Raji (cell line): ENCODE results near the gene STK33.

ENCODE experiments used
- POLR2A ChIP-seq: IDR thresholded peaks from 2 replicates; pipeline ENCODE4 v1.6.1; 2011; ENCODE audit warnings: low read depth, low read length, control low read depth; ENCODE audit not compliant: insufficient read depth

STK33 gene

DNA sequence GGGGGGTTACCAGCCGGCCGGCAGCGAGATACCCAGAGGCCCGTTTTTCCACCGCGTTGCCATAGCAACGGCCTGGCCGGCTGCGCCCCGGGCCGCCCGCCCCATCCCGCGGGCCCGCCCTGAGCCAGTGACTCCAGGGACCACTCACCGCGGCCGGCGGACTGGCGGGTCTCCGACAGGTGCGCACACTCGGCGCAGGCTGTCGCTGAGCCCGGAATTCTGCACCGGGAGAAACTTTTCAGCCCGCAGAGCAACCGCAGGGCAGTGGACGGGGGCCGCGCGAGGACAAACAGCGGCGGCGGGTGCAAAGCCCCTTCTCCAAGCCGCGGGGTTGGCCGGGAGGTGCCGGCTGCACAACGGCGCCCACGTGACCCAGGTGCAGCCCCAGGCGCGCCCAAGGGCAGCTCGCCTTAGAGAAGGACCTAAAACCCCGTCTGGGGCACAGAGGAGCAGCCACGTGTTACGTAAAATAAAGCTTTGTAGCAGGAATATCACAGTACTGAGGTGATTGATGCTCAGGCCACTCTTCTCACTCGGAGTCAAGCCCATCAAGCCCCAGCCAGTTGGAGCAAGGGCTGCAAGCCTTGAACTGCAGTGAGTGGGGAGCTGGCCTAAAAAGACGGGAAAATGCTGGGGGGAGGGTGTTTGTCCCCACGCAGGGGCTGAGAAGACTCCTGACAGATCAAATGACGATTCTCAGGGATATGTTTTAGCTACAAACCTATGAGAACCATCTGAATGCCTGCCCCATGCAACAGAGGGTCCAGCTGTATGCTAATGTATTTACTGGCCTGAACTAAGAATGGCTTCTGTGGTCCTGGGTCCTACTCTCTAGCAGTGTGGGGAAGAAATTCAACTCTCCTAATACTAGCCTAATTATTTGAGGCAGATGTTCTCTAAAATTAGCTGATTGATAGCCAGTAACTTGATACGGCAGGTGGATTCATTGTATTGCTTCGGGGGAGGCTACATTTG lies at the start of gene STK33:
STK33 (minus strand) TSS at position 294 of the 975 bp plus-strand sequence. CDS start 119,323 bp downstream, outside the sequence.
- TF ChIP-seq POLR2A, result peak; percentile 56

DNA sequence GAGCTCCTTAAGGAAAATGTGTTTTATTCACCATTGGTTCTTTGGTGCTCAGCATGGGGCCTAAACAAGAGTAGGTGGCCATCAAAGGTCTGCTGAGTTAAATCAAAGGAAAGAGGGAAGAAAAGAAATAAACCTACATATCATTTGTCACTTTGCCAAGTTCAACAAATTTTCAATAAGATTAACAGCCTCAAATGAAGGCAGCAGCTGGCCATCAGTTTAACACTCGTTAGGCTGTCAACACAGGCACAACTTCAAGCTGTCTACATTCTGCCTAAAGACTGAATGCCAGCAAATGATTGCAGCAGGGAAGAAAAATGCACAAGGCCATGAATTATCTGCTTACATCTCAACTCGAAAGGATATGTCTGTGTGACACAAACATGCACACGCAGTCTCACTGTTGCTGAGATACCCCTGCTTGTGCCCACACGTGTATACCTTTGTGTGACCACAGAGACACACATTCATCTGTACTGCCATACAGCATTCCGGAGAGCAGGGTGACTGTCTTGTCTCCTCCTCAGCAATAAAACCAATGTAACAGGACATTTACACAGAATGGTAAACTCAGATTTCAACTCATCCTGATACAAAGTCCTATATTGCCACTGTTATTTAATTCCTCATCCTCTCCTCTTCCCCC lies 48.3 kb upstream of the STK33 start:
- TF ChIP-seq POLR2A, result no peak

DNA sequence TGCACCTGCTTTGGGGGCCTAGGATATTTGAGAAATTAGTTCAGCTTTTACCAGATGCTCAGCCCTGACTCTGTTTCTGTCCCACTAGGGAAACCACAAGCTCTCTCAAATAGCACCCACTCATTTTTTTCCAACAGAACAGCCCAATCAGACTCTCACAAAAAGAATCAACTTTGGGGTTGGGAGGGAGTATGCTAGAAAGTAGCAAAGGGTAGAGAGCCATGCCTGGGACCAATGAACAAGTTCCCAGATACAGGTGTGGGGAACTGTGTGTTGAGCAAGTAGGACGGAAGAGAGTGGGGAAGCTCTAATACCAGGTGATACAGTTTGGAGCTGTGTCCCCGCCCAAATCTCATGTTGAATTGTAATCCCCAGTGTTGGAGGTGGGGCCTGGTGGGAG lies 47.3 kb upstream of the STK33 start:
- no peak for TF ChIP-seq POLR2A

DNA sequence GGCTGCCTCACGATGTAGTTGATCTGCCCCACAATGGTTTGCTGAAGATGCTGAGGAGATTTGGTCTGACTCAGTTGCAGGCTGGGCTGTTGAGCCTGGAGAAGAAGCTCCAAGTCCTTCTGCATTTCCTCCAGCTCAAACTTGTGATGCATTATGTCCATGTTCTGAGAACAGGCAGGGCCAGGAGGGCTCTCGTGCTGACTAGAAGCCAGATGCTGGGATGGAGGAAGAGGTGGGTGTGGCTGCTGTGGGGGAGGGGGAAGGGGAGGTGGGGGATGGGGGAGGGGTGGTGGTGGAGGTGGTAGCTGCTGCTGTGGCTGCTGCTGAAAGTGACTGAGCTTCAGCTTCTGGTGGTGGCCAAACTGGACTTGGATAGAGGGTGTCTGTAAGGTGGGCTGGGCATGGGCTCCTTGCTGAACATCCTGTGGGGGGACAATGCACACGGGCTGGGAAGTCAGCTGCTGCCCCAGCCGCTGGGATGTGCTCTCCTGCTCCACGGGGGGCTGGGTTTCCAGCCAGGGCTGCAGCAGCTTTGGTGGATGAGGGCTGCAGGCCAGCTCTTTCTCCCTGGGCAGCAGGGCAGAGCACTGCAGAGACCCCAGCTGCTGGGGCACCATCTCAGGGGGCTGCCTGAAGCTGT lies 46.4 kb upstream of the STK33 start:
- TF ChIP-seq POLR2A, result no peak

DNA sequence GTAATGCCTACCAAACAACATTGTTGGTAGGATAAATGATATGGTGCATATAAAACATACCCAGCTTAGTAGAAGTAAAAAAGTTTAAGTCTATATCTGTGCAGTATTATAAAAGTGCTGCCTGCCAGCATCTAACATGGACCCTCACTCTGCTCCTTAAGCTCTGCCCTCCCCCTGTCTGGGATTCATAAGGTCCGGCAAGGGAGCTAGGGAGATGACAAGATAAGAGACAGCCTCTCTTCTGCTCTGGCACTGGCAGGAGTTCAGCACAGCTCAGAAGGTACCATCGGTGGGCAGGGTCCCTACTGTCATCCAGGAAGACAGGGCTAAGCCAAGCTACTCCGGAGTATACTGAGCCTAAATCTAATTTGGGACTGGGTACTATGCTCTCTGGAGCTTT lies 45.6 kb upstream of the STK33 start:
- TF ChIP-seq POLR2A, result no peak

DNA sequence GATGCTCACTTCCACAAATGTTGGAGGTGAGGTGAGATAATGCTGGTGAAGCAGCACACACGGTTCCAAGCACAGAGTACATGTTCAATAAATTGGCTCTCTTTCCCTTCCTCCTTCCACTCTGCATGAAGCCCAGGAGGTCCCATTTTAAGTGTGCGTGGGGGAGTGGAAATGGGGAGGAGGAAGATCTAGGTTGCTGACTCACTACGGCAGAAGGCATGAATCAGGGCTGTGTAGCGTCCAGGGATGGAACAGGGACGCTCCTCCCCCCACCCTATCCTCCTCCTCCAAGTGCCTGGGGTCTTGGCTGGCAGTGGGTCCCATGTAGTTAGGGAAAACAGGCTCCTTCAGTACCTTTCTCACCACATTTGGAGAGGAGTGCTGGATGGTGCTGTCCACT lies 44.3 kb upstream of the STK33 start:
- TF ChIP-seq POLR2A, result no peak

DNA sequence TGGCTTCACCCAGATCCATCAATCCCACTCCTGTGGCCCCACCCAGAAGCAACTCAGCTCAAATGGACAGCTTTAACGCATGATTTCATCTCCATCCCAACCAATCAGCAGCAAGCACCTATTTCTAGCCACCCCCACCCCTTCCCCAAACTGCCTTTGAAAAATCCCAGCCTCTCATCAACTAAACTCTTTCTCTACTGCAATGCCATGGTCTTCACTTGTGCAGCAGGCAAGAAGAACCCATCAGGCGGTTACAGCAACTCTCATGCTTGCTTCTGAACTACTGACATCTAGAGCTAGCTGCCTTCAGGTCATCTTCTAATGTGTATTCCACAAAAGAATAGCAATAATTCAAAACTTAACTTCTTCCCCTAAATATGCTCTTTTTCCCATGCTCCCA lies 42.1 kb upstream of the STK33 start:
- TF ChIP-seq POLR2A, result no peak

DNA sequence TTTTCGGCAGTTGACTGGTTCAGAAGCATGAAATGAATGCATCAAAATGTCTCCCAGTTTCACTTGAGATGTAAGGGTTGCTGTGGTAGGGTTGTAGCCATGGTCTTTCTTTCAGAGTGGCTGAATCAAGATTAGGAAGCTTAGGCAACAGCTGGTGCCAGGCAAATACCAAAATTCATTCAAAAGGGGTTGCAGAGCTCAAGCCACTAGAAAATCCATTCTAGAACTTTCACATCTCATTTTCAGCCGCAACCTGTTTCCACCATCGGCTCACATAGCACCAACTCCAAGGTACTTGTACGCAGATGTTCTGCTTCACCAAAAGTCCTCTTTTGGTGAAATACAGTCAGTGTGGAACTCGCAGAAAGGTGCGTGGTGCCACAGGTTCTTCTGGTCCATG lies 40.5 kb upstream of the STK33 start:
- TF ChIP-seq POLR2A, result no peak

DNA sequence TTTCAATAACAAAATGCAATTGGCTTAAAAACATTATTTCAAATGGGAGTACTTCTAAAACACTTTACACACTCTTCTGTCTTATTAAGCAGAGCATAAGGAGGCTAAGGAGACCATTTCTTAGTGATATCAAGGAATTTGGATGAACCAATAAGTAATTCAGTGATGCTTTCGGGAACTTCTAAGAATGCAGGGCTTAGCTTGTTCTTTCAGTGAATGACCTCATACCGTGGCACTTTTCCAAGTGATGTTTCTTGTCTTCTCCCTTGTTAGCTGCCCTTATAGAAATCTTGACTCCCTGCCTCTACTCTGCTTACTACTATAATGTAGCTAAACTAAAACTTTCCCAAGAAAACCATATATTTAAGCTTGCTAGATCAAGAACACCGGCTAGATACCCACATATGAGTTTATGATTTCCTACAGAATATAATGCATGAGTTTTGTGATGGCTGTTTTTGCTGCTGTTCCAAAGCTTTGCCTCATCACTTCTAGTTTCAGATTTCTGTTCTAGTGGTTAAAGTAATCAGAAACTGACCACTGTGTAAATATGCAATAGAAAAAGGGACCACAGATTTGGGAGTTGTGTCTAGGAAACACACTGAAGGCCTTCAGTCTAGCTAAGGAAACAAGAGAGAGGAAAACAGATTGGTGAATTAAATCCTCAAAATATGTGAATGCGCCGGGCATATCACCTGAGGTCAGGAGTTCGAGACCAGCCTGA lies 37.5 kb upstream of the STK33 start:
- TF ChIP-seq POLR2A, result no peak

DNA sequence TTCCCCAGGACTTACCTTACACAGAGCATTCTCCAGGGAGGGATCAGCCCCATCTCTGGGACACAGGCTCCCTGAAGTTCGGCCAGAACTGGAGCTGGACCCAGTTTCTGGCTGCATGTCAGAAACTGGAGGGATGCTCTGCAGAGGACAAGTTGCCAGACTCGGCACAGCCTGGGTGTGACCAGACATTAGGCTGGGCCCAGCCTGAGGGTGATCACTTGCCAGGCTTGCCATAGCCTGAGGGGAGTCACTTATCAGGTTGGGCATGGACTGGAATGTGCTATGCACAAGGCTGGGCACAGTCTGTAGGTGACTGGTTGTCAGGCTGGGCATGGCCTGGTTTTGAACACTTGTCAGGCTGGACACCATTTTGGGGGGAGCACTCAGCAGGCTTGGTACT lies 30.7 kb upstream of the STK33 start:
- no peak for TF ChIP-seq POLR2A

DNA sequence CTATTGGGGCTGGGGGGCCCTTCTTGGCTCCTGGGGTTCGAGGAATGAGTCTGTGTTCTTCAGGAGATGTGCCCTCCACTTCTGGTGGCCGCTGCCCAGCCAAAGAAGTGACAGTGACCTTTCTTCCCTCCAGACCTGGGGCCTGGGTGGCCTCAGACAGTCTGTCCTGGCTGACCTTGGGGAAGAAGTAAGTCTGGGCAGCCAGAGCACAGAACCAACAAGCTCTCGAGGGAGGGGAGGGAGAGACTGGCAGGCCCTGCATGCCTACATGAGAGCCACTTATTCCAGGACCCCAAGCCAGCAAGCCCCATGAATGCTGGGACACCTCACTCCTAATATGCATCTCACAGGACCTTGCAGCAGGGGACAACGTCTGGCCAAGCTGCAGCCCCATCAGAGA lies 27.1 kb upstream of the STK33 start:
- no peak for TF ChIP-seq POLR2A

DNA sequence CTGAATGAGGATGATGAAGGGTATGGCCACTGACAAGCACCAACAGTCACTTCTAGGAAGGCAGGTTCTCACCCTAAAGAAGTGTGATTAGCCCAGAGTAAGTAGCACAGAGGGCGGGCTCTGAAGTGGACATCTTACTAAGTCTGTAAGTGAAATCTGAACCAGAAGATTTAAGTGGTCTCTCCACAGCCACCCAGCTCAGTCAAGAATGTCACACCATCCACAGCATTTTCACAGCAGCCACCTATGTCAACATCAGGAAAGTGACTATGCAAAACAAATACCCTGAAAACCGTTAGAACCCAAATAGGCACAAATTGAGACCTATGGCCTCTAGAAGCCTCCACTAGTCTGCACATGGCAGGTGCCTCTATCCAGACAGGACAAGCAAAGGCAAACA lies 23.0 kb upstream of the STK33 start:
- TF ChIP-seq POLR2A, result no peak

DNA sequence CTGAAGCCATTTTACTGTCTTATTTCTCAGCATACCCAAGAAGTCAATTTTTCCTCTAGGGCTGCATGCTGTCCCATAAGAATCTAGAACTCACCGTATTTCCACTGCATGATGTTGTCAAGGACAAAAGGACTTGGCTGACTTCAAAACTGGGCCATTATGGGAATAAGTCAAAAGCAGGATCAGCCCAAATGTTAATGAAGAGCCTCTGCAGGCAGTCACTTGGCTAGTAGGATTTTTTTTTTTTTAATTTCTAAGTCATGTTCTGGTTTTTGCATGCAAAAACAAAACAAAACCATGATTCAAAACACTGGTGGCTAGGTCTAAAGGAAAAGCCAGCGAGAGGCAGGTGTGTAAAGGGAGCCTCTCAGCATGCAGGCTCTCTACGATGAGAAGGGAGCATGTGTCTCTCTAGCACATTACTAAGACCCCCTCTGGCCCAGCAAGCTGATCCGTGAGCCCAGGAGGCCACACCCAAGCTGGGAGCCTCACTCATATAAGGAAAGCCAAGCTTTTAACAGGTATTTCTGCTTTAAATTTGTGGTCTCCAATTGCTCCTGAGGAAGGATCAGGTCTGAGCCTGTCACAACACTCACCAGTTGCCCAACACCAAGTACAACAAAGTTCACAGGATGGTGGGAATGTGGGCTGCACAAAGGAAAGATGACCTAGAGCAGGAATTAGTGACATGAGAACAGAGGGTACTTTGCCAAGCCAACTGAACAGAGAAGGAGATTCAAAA lies 21.4 kb upstream of the STK33 start:
- no peak for TF ChIP-seq POLR2A

DNA sequence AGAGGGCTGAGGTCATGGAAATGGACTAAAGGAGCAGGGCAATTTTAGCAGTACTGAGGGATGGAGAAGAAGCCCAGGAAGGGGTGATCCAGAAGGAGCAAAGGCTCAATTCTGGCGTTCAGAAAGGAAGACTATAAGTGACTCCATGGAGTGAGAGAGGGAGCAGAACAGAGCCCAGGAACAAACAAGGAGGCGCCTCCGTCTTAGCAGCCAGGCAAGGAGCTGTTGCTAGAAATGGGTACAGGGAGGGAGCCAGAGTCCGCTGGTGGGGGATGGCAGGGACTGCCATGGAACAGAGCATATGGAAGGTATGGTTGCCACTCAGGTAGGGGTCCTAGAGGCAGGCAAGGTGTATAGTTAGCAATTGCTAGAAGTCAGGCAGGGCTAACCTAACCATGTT lies 20.5 kb upstream of the STK33 start:
- no peak for TF ChIP-seq POLR2A

DNA sequence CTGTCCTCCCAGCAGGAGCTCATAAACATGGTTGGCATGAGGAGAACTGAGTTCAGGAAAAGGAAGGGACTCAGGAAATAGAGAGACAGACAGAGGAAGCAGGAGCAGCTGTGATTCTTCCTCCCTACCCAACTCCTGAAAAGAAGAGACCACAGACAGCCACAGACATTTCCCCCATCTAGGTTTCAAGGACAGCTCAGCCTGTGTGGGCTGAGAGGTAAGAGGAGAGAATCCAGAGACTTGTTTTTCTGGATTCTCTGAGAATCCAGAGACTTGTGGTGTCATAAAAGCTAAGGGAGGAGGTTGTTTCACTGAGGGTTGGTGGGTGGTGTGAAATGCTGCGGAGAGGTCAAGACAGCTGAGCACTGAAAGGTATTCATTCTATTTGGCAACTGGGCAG lies 19.0 kb upstream of the STK33 start:
- TF ChIP-seq POLR2A, result no peak

DNA sequence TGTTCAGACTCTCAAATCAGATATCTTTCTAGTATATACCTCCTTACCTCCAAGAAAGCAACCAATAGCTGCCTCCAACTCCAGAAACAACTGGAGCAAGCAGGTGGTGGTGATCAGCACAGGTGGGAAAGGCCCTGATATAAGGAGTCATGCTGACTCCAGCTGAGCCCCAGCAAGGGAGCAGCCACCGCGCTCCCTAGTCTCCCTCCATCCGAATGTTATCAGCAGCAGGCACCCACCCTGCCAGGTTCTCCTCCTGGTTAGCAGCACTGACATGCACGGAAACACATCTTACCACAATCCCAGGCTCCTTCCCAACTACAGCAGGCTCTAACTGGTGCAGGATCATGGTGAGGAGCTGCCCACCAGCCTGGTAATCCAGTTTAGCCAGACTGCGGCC lies 18.5 kb upstream of the STK33 start:
- TF ChIP-seq POLR2A, result no peak
